Thoracic aorta (tissue), 2 donors: ENCODE measurements around the gene HOXA10. TPM values are rescaled to one million over a fixed set of nuclear protein-coding genes. Genes with fewer than 3 reads are reported as not detected.

Experiments used
- ATAC-seq: fragments of 150-250 bp; one replicate; pipeline ENCODE4 v1.8.0; 2017; ENCODE audit warnings: low read depth; ENCODE audit not compliant: insufficient number of reproducible peaks, low FRiP score
- DNase-seq: peaks from one replicate; pipeline ENCODE4 v3.0.0-alpha.2; 2020; ENCODE audit warnings: low spot score
- H3K27ac ChIP-seq, 2 donors: fragments of 200-600 bp; sonication (generic); 1 replicate in 1 of 2; 2 replicates in 1 of 2; pipeline ENCODE4 v1.5.1; 2016; ENCODE audit warnings: mild to moderate bottlenecking in 2 of 2, moderate library complexity in 2 of 2
- H3K27me3 ChIP-seq: fragments of 200-600 bp; sonication (generic); replicated peaks from 2 replicates; pipeline ENCODE4 v1.6.0; 2016; ENCODE audit warnings: mild to moderate bottlenecking; ENCODE audit not compliant: insufficient read depth
- H3K36me3 ChIP-seq: fragments of 200-600 bp; sonication (generic); one replicate; pipeline ENCODE4 v1.5.1; 2016
- H3K4me1 ChIP-seq, 2 donors: fragments of 200-600 bp; sonication (generic); 1 replicate in 1 of 2; 2 replicates in 1 of 2; pipeline versions ENCODE4 v1.5.1 to v1.6.0; 2016; ENCODE audit warnings: low read depth in 2 of 2, mild to moderate bottlenecking in 1 of 2; ENCODE audit not compliant: control insufficient read depth in 1 of 2
- H3K4me3 ChIP-seq: fragments of 200-600 bp; sonication (generic); 2 replicates; pipeline ENCODE4 v1.5.1; 2016; ENCODE audit warnings: mild to moderate bottlenecking
- H3K9me3 ChIP-seq: fragments of 200-600 bp; sonication (generic); 2 replicates; pipeline ENCODE4 v1.5.1; 2016
- CTCF ChIP-seq: fragments of 200-600 bp; sonication (generic); IDR thresholded peaks from one replicate; pipeline ENCODE4 v1.5.1; 2019; ENCODE audit warnings: antibody characterized with exemption
- total RNA-seq, 2 donors: library from RNA; depleted of rRNA; stranded (reverse); fragments of >200 nt; gene quantifications; one replicate each; pipeline versions ENCODE4 v1.1.0 to v1.2.3, GENCODE V29; 2016

The HOXA10 gene
- total RNA-seq, 2 donors from 2014 or later, result 0.81 TPM; not detected in 1

- Histone ChIP-seq H3K4me1 (peaks cover 4 to 14% of the 10 kb centered on the region in 2 donors), H3K36me3 (no peaks in the 10 kb centered on the region), H3K9me3 (no peaks in the 10 kb centered on the region), H3K27me3 (peaks cover 6% of the 10 kb centered on the region), H3K27ac (no peak overlapping the region), H3K4me3 (no peak overlapping the region)
- ATAC-seq, result no peak
- no peak for TF ChIP-seq CTCF
- DNase-seq, result no peak
Observed at GRCh38 chr7:27215356-27215755, 41.2 kb upstream of the HOXA10 start.

GRCh38 chr7:27214239-27214950 is 40.3 kb upstream of the HOXA10 start:
- no peak overlapping the region for H3K27ac ChIP-seq
- DNase-seq (no peak), ATAC-seq (no peak)
- H3K36me3 ChIP-seq, result no peaks in the 10 kb centered on the region
- no peaks in the 10 kb centered on the region for H3K9me3 ChIP-seq
- H3K4me3 ChIP-seq, result no peak overlapping the region
- H3K4me1 ChIP-seq, result peaks cover 4 to 15% of the 10 kb centered on the region in 2 donors
- no peak for TF ChIP-seq CTCF
- H3K27me3 ChIP-seq, result peaks cover 6% of the 10 kb centered on the region

- Histone ChIP-seq H3K9me3 (no peaks in the 10 kb centered on the region), H3K27me3 (peaks cover 6% of the 10 kb centered on the region), H3K4me1 (peaks cover 4 to 15% of the 10 kb centered on the region in 2 donors), H3K4me3 (no peak overlapping the region), H3K36me3 (no peaks in the 10 kb centered on the region), H3K27ac (no peak overlapping the region)
- no peak for TF ChIP-seq CTCF
- ATAC-seq, result no peak
- DNase-seq, result no peak
Observed at GRCh38 chr7:27213433-27214238, 39.5 kb upstream of the HOXA10 start.

GRCh38 chr7:27212497-27213432 is 38.6 kb upstream of the HOXA10 start:
- TF ChIP-seq CTCF, result no peak
- no peak for ATAC-seq
- Histone ChIP-seq H3K9me3 (no peaks in the 10 kb centered on the region), H3K27ac (no peak overlapping the region), H3K4me1 (peaks cover 4 to 15% of the 10 kb centered on the region in 2 donors), H3K27me3 (peaks cover 6% of the 10 kb centered on the region), H3K36me3 (no peaks in the 10 kb centered on the region), H3K4me3 (no peak overlapping the region)
- no peak for DNase-seq
